Endothelial cell of umbilical vein (primary cell): ENCODE data around the gene CNPPD1.

Source experiments
- CTCF ChIP-seq, 2 donors: IDR thresholded peaks; 1 replicate in 1 of 2; 2 replicates in 1 of 2; pipeline ENCODE4 v1.5.1; 2011; ENCODE audit warnings: low read length in 2 of 2, mild to moderate bottlenecking in 2 of 2, moderate library complexity in 2 of 2, control low read depth in 1 of 2, inconsistent platforms in 1 of 2, low read depth in 1 of 2; ENCODE audit not compliant: insufficient read depth in 1 of 2; ENCODE audit errors: extremely low read depth in 1 of 2
- EZH2 ChIP-seq: IDR thresholded peaks from 2 replicates; pipeline ENCODE4 v1.6.1; 2012; ENCODE audit warnings: borderline replicate concordance, low read depth, mild to moderate bottlenecking, moderate library complexity, low read length, inconsistent platforms; ENCODE audit not compliant: severe bottlenecking
- POLR2A ChIP-seq: IDR thresholded peaks from 2 replicates; pipeline ENCODE4 v1.6.1; 2012; ENCODE audit warnings: low read depth, mild to moderate bottlenecking, control low read depth, low read length

- TF ChIP-seq EZH2 (no peak), CTCF (IDR thresholded peaks at IDR 0.05; ENCODE audit: extremely low read depth in 1 of 2, insufficient read depth in 1 of 2, low read depth in 1 of 2, low read length in 2 of 2) (peak in 1 of 2 donors; percentile 25), POLR2A (peak; percentile 97)
Observed at GRCh38 chr2:219177552-219178376, 1.0 kb upstream of the CNPPD1 start, which contains the start of gene RETREG2.
